Sigmoid colon (tissue), 4 donors: ENCODE results near the gene JAKMIP2.

Source experiments
- EP300 ChIP-seq, 4 donors: sonication (generic); formaldehyde crosslinking; IDR thresholded peaks; one replicate each; pipeline ENCODE4 v1.6.1; 2017; ENCODE audit warnings: antibody characterized with exemption in 4 of 4
- POLR2A ChIP-seq, 2 donors: fragments of 450-650 bp; IDR thresholded peaks; one replicate each; pipeline ENCODE4 v1.6.1; 2016; ENCODE audit warnings: antibody characterized with exemption in 2 of 2, mild to moderate bottlenecking in 2 of 2, moderate library complexity in 2 of 2
- POLR2AphosphoS5 ChIP-seq, 4 donors: sonication (generic); formaldehyde crosslinking; IDR thresholded peaks; one replicate each; pipeline ENCODE4 v1.6.1; 2017; ENCODE audit warnings: antibody characterized with exemption in 4 of 4
- TF ChIP-seq, protein P1 (sequence below), 4 experiments: fragments of 450-650 bp in 3 of 4; fragments of 200-600 bp in 1 of 4; IDR thresholded peaks; one replicate each; pipeline ENCODE4 v1.5.1; 2016 to 2019; ENCODE audit warnings: antibody characterized with exemption in 4 of 4, mild to moderate bottlenecking in 3 of 4, moderate library complexity in 2 of 4

DNA sequence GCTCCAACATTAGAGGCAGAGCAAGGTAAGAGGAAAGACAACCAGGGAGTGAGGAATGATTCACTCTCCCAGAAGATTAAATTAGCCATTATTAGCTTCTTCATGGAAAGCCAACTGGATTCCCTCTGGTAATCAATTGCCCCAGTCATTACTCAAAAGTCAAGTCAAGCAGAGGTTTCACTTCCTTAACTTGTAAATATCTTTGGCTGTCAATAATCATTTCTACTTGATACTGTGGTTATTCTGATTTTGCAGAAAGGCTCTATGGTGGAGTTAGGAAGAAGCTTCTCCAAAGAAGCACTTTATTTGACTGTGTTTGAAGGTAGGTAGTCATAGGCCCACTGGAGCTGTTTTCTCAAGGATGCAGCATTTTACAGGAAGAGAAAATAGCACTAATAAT, 78.0 kb downstream of the JAKMIP2 start:
- TF ChIP-seq POLR2AphosphoS5 (IDR thresholded peaks at IDR 0.05): no peak
- TF ChIP-seq, protein P1, sequence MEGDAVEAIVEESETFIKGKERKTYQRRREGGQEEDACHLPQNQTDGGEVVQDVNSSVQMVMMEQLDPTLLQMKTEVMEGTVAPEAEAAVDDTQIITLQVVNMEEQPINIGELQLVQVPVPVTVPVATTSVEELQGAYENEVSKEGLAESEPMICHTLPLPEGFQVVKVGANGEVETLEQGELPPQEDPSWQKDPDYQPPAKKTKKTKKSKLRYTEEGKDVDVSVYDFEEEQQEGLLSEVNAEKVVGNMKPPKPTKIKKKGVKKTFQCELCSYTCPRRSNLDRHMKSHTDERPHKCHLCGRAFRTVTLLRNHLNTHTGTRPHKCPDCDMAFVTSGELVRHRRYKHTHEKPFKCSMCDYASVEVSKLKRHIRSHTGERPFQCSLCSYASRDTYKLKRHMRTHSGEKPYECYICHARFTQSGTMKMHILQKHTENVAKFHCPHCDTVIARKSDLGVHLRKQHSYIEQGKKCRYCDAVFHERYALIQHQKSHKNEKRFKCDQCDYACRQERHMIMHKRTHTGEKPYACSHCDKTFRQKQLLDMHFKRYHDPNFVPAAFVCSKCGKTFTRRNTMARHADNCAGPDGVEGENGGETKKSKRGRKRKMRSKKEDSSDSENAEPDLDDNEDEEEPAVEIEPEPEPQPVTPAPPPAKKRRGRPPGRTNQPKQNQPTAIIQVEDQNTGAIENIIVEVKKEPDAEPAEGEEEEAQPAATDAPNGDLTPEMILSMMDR (IDR thresholded peaks at IDR 0.05): no peak
- no peak for TF ChIP-seq EP300 (IDR thresholded peaks at IDR 0.05)
- no peak for TF ChIP-seq POLR2A (IDR thresholded peaks at IDR 0.05)
